Right forelimb (tissue), 1 donor: ENCODE data around the gene HEBP2.

ENCODE experiments used
- DNase-seq: peaks from one replicate; pipeline ENCODE4 v3.0.0-alpha.2; 2018

The HEBP2 gene

GRCh38 chr6:138397128-138398122 is 6.6 kb upstream of the HEBP2 start:
- no peak for DNase-seq

DNA sequence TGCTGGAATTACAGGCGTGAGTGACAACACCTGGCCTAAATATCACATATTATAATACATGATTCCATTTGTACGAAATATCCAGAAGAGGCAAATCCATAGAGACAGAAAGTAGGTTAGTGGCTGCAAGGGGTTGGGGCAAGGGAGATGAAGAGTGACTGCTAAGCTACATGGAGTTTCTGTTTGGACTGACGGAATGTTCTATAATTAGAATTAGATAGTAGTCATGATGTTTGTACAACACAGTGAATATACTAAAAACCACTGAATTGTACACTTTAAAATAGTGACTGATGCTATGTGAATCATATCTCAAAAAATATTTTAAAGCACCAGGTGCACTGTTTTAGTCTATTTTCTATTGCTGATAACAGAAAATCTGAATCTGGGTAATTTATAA is 3.7 kb upstream of the HEBP2 start:
- DNase-seq = no peak

DNA sequence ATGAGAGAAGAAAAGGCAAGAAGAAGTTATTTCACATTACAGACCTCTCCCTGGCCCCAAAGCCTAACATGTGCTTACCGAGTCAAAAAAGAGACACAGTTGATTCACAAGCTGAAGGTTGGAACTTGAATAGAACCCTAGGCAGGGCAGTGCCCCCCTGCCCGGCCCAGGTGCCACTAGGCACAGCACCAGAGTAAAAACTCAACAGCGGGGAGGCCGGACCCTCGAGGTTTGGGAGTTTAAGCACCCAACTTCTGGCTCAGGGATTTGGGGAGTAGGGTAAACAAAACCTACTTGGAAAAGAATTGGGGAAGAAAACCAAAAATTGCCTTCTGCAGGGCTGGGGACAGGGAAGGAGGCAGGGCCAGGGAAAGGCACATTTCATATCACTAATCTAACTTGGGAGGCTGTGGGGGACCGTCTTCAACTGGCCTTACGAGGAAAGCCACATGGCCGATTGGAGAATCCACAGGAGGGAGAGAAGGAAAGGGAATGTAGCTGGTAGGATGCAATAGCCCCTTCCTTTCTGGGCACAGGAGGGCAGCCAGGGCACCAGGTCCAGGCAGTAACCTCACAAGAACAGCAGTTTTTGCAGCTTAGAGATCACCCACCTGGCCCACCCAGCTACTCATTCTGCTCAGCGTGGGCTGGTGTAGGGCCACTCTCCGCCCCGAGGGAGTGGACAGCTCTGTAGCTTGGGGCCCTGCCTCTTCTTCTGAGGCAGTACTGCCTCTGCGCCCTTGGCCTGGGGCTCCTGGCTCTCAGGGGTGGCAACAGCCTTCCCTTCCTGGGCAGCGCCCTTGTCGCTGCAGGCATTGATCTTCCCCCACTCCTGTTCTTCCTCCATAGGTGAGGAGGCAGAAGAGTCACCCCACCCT is 1.8 kb upstream of the HEBP2 start:
- no peak for DNase-seq

GRCh38 chr6:138402838-138403187 is 1.2 kb upstream of the HEBP2 start:
- no peak for DNase-seq

DNA sequence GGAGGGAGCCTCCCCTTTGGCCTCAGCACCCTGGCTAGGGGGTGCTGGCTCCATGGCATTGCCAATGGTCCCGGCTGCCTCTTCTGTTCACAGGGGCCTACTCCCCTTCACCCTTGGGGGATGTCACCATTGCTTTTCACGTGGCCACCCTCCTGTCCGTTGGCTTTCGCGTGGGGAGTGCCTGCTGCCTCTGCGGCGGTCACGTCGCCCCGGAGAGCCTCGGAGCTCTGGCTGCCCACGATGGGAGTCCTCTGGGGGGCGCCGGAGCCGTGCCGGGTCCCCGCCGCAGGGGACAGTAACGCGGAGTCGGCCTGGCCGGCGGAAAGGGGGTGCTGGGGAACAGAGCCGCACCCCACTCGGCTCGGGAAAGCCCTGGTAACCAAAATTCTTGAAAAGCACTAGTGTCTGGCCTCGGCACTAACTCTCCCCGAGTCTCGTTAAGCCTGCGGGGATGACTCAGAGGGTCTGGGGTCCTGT is 661 bp upstream of the HEBP2 start:
- DNase-seq = peak; percentile 60

DNA sequence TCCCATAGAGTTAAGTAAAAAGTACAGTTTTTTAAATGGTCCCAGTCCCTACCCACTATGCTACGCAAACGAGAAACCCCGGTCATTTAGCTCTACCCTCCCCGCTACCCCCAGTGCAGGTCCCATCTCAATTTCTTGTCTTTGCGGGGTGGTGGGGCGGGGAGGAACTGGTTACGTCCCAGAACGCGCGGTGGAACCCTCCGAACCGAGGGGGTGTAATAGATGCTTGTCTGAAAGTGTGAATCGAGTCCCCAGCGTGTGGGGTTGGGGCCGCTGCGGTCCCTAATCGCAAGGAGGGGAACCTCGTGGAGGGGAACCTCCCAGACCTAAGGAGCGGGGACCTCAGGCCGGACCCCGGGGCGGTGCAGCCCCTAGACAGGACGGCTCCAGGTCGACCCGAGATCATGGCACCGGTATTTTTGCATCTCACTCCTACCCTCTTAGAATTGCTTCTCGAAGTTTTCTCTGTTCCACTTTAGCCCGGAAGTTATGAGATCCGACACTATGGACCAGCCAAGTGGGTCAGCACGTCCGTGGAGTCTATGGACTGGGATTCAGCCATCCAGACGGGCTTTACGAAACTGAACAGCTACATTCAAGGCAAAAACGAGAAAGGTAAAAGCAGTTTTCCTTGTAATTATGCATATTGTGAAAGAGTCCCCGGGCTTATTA is 779 bp downstream of the HEBP2 start:
- no peak for DNase-seq

DNA sequence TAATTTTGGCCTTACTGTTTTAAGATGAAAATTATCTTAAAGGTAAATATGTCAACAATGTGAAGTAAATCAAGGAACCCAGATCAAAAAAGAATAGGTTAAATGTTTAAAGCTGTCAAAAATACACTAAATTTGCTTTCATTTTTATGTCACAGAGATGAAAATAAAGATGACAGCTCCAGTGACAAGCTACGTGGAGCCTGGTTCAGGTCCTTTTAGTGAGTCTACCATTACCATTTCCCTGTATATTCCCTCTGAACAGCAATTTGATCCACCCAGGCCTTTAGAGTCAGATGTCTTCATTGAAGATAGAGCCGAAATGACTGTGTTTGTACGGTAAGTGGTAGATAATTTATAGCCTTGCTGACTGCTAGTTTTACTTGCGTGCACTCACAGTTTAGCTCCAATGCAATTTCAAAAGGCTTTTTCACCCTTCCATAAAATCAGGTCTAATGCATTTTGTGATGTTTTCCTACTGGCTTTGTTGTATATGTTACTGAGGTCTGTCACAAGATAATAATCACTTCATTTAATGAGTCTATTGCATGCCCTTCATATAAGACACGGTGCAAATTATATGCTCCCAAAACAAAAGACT is 1.9 kb downstream of the HEBP2 start:
- no peak for DNase-seq

- no peak for DNase-seq
These were observed 2.4 kb downstream of the HEBP2 start for GRCh38 chr6:138406443-138406842.

DNA sequence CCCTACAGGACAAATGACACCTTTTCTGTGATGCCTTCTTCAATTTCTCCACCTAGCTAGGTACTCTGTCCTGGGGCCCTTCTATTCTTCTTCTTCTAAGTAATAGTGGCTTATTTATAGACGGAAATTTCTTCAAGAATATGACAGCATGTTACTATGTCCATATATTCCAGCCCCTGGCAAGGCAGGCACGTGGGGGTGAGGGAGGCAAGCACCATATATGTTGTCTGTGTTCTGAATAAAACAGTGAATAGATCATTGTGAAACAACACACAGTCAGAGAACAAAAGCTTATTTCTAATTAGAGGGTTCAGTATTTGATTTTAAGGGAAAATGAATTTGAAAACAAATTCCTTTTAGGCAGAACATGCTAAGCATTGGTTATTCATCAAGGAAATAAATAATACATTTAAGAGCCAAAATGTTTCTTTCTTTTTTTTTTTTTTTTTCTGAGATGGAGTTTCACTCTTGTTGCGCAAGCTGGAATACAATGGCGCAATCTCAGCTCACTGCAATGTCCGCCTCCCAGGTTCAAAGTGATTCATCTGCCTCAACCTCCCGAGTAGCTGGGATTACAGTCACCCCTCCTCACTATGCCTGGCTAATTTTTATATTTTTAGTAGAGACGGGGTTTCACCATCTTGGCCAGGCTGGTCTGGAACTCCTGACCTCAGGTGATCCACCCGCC is 6.2 kb downstream of the HEBP2 start:
- no peak for DNase-seq

- DNase-seq = no peak
These were observed 7.2 kb downstream of the HEBP2 start for GRCh38 chr6:138410972-138411880.

DNA sequence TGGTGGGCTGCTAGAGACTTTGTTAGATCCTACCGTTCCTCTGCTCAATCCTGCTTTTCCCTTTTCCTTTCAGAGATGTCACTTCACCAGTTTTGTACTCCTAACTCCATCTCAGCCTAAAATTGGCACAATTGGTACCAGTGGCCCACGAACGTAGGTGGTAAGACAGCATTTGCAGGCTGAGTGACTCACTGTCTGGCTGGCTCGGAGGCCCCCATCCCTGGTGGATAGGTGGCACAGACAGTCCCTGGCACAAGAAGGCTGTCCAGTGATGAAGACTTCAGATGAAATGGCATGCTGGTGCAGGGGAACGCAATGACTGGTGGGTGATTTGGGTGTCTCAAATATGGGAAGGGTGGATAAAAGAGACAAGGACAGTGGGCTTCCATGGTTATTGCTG is 11.1 kb downstream of the HEBP2 start:
- DNase-seq = no peak

- no peak for DNase-seq
These were observed 12.2 kb downstream of the HEBP2 start for GRCh38 chr6:138416206-138416605.

- no peak for DNase-seq
These were observed 13.6 kb downstream of the HEBP2 start for GRCh38 chr6:138417493-138418117.

- DNase-seq = no peak
These were observed 14.2 kb downstream of the HEBP2 start for GRCh38 chr6:138418118-138418742.

DNA sequence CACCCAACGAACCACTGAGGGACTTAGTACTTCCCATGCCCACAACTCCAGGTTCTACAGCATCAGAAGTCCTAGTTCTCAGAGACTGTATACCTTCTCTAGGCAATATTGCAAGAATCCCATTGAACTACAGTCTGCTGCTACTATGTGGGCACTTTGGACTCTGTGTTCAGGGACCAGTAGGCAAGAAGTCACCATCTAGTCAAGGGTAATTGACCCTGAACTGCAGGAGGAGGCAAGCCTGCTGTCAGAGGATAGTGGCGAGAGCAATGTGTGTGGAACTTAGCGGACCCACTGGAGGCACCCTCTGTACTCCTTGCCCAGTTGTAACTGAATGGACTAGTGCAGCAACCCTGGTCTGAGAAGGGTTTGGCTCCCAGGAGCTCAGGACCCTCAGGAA is 15.7 kb downstream of the HEBP2 start:
- DNase-seq = no peak

DNA sequence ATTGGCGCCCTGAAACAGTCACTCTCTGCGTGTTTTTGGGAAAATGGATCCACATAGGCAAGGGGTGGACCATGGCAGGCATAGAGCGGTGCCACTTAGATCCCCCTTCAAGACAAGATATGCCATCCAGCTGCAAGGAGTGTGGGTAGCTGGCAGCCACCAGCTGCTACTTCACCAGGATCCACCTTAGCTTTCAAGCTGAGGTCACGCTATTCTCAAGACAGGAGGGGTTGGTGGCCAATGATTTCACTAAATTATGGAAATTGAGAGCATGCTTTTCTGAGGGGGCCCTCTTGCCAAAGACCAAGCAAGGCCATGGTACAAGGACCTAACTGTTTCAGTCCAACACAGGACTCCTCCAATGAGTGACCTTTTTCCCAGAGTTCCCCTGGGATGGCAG is 16.3 kb downstream of the HEBP2 start:
- no peak for DNase-seq

DNA sequence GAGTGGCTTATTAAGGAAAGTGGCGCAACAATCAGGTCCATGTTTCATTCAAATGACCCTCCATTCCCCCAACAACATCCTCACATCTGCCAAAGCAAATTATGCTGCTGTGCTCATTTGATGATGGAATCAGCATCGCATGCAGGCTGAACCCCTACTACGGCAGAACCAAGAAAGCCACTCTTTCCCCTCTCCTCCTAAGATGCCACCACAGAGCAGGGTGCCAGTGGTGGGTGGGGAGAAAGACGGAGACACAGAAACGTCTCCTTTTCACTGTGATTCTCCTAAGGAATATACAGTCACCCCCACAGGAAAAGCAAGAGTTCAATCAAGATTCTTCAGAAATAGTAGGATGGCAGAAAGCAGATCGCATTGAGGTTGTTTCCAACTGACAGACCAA is 17.1 kb downstream of the HEBP2 start:
- no peak for DNase-seq

- DNase-seq = no peak
These were observed 17.6 kb downstream of the HEBP2 start for GRCh38 chr6:138421608-138422007.

DNA sequence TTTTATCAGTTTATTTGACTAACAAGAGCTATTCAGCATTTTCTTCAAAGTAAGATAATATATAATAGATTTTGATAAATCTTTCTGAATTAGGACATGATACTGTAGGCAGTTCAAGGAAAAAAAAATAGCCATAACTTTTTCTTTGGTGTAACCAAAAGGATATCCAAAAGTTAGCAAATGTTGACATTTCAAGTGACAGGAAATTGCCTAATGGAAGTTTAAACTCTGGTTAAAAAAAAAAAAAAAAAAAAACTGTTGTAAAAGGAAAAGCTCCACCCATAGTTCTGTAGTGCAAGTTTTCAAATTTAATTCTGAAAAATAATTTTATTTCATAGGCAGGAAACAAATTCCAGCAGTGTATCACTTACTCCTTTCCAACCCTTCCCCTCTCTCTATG is 18.8 kb downstream of the HEBP2 start:
- no peak for DNase-seq
